Brain microvascular endothelial cell (primary cell): Measurements from ENCODE around the gene IPO13.
A peak's percentile ranks its signal among the peaks of the same experiment; 100 is the strongest.

Source experiments
- DNase-seq: peaks from one replicate; pipeline ENCODE4 v3.0.0-alpha.2; 2020
- H3K27ac ChIP-seq: fragments of 250-450 bp; sonication (Bioruptor Pico); 2 replicates; pipeline ENCODE4 v1.5.1; 2020; ENCODE audit warnings: mild to moderate bottlenecking, moderate library complexity
- H3K27me3 ChIP-seq: fragments of 250-450 bp; sonication (Bioruptor Pico); replicated peaks from 2 replicates; pipeline ENCODE4 v1.5.1; 2020; ENCODE audit warnings: mild to moderate bottlenecking
- H3K36me3 ChIP-seq: fragments of 250-450 bp; sonication (Bioruptor Pico); replicated peaks from 2 replicates; pipeline ENCODE4 v1.5.1; 2020; ENCODE audit warnings: mild to moderate bottlenecking
- H3K4me3 ChIP-seq: 2 replicates; pipeline ENCODE4 v1.5.1; 2011; ENCODE audit warnings: low read depth, mild to moderate bottlenecking, control low read depth, low read length, moderate library complexity
- in situ Hi-C: cut with HindIII; loops from 2 replicates; pipeline ENCODE4 v1.10.0; 2017; ENCODE audit warnings: low sequenced_read_pairs, low pct_ligation_motif_present
- TF ChIP-seq, protein P1 (sequence below): IDR thresholded peaks from 2 replicates; pipeline ENCODE4 v1.5.1; 2011; ENCODE audit warnings: low read depth, mild to moderate bottlenecking, moderate library complexity, low read length, control low read depth, inconsistent platforms; ENCODE audit errors: missing control alignments

Gene IPO13

GRCh38 chr1:43969746-43970466 is 23.2 kb downstream of the IPO13 start, which contains the start of gene DPH2:
Gene DPH2 (plus strand): TSS chr1:43970010. CDS start chr1:43970176, 166 bp downstream.
- H3K4me3 ChIP-seq, result peak within 1 kb of the TSS; percentile 95
- peaks cover 2% of the 10 kb centered on the region for H3K36me3 ChIP-seq
- TF ChIP-seq, protein P1, sequence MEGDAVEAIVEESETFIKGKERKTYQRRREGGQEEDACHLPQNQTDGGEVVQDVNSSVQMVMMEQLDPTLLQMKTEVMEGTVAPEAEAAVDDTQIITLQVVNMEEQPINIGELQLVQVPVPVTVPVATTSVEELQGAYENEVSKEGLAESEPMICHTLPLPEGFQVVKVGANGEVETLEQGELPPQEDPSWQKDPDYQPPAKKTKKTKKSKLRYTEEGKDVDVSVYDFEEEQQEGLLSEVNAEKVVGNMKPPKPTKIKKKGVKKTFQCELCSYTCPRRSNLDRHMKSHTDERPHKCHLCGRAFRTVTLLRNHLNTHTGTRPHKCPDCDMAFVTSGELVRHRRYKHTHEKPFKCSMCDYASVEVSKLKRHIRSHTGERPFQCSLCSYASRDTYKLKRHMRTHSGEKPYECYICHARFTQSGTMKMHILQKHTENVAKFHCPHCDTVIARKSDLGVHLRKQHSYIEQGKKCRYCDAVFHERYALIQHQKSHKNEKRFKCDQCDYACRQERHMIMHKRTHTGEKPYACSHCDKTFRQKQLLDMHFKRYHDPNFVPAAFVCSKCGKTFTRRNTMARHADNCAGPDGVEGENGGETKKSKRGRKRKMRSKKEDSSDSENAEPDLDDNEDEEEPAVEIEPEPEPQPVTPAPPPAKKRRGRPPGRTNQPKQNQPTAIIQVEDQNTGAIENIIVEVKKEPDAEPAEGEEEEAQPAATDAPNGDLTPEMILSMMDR, result peak; percentile 32
- H3K27me3 ChIP-seq, result no peaks in the 10 kb centered on the region
- no peak within 1 kb of the TSS for H3K27ac ChIP-seq
- in situ Hi-C loops, result no loop called here
- DNase-seq, result peak; percentile 99

GRCh38 chr1:43970502-43970901 is 23.8 kb downstream of the IPO13 start:
- in situ Hi-C loops, result no loop called here

DNA sequence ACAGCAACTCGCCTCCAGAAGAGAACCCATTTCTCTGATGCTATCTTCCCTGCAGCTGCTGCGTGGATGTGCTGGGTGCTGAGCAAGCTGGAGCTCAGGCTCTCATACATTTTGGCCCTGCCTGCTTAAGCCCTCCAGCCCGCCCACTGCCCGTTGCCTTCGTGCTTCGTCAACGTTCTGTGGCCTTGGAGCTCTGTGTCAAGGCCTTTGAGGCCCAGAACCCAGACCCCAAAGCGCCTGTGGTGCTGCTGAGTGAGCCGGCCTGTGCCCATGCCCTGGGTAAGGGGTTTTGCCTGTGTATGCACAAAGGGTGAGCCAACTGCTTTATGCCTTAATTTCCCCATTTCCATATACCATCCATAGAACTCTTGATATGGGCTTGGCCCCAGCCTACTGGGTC is 24.2 kb downstream of the IPO13 start:
- H3K4me3 ChIP-seq, result peak overlapping the region; percentile 95
- in situ Hi-C loops, result no loop called here
- H3K27me3 ChIP-seq, result no peaks in the 10 kb centered on the region
- DNase-seq, result no peak
- TF ChIP-seq, protein P1, result no peak
- H3K36me3 ChIP-seq, result peaks cover 2% of the 10 kb centered on the region
- H3K27ac ChIP-seq, result no peak overlapping the region

More at GRCh38 chr1:43970502-43970901, 23.8 kb downstream of the IPO13 start:
- H3K27me3 ChIP-seq, result no peaks in the 10 kb centered on the region
- peak overlapping the region; percentile 95 for H3K4me3 ChIP-seq
- peaks cover 2% of the 10 kb centered on the region for H3K36me3 ChIP-seq
- TF ChIP-seq, protein P1, result no peak
- DNase-seq, result no peak
- no peak overlapping the region for H3K27ac ChIP-seq

DNA sequence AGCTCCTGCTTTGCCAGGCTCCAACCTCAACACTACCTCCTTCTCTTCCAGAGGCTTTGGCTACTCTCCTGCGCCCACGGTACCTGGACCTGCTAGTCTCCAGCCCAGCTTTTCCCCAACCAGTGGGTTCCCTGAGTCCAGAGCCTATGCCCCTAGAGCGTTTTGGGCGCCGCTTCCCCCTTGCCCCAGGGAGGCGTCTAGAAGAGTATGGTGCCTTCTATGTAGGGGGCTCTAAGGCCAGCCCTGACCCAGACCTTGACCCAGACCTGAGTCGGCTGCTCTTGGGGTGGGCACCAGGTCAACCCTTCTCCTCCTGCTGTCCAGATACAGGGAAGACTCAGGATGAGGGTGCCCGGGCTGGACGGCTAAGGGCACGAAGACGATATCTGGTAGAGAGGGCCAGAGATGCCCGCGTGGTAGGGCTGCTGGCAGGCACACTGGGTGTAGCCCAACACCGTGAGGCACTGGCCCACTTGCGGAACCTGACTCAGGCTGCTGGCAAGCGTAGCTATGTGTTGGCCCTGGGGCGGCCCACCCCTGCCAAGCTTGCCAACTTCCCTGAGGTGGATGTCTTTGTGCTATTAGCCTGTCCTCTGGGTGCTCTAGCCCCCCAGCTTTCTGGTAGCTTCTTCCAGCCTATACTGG is 24.7 kb downstream of the IPO13 start:
- Histone ChIP-seq H3K4me3 (no peak overlapping the region), H3K36me3 (peaks cover 4% of the 10 kb centered on the region), H3K27me3 (no peaks in the 10 kb centered on the region), H3K27ac (no peak overlapping the region)
- in situ Hi-C loops, result no loop called here
- no peak for DNase-seq
- TF ChIP-seq, protein P1, result no peak

GRCh38 chr1:43973981-43974442 is 27.3 kb downstream of the IPO13 start:
- TF ChIP-seq, protein P1, result no peak
- Histone ChIP-seq H3K4me3 (peak overlapping the region; percentile 87), H3K27ac (no peak overlapping the region), H3K36me3 (peaks cover 23% of the 10 kb centered on the region), H3K27me3 (no peaks in the 10 kb centered on the region)
- in situ Hi-C loops, result no loop called here
- no peak for DNase-seq
